MM.1S (cell line): ENCODE data around the gene KRT34.

Experiments
- DNase-seq: peaks from one replicate; pipeline ENCODE4 v3.0.0-alpha.2; 2015
- H2AFZ ChIP-seq: fragments of 300-600 bp; sonication (generic); 2 replicates; pipeline ENCODE4 v1.6.0; 2016; ENCODE audit warnings: antibody characterized with exemption, low read length
- H3F3A ChIP-seq: fragments of 300-600 bp; sonication (generic); 2 replicates; pipeline ENCODE4 v1.6.1; 2016; ENCODE audit warnings: mild to moderate bottlenecking, antibody characterized with exemption, low read length, moderate library complexity, mixed read lengths; ENCODE audit not compliant: insufficient read depth
- H3K27ac ChIP-seq: fragments of 300-600 bp; sonication (generic); 2 replicates; pipeline ENCODE4 v1.5.1; 2016; ENCODE audit warnings: mild to moderate bottlenecking, low read length
- H3K27me3 ChIP-seq: fragments of 300-600 bp; sonication (generic); replicated peaks from 2 replicates; pipeline ENCODE4 v1.6.0; 2016; ENCODE audit warnings: low read length; ENCODE audit not compliant: insufficient read depth
- H3K36me3 ChIP-seq: fragments of 300-600 bp; sonication (generic); replicated peaks from 2 replicates; pipeline ENCODE4 v1.6.1; 2016; ENCODE audit warnings: mild to moderate bottlenecking, low read length, mixed read lengths; ENCODE audit not compliant: insufficient read depth
- H3K4me1 ChIP-seq: fragments of 300-600 bp; sonication (generic); 2 replicates; pipeline ENCODE4 v1.6.1; 2016; ENCODE audit warnings: low read length, mixed read lengths
- H3K4me2 ChIP-seq: fragments of 300-600 bp; sonication (generic); 2 replicates; pipeline ENCODE4 v1.6.0; 2016; ENCODE audit warnings: low read depth, low read length
- H3K4me3 ChIP-seq: fragments of 300-600 bp; sonication (generic); 2 replicates; pipeline ENCODE4 v1.5.1; 2016; ENCODE audit warnings: low read length, mixed read lengths
- H3K79me2 ChIP-seq: fragments of 300-600 bp; sonication (generic); 2 replicates; pipeline ENCODE4 v1.6.1; 2016; ENCODE audit warnings: mixed run types, low read length, mixed read lengths
- H3K9ac ChIP-seq: fragments of 300-600 bp; sonication (generic); 2 replicates; pipeline ENCODE4 v1.6.1; 2016; ENCODE audit warnings: low read length, mixed read lengths
- H3K9me2 ChIP-seq: fragments of 300-600 bp; sonication (generic); replicated peaks from 2 replicates; pipeline ENCODE4 v1.6.1; 2016; ENCODE audit warnings: mild to moderate bottlenecking, low read length, mixed read lengths; ENCODE audit not compliant: insufficient read depth
- H3K9me3 ChIP-seq: fragments of 300-600 bp; sonication (generic); replicated peaks from 2 replicates; pipeline ENCODE4 v1.6.1; 2016; ENCODE audit warnings: mild to moderate bottlenecking, low read length, mixed read lengths; ENCODE audit not compliant: insufficient read depth
- H4K20me1 ChIP-seq: fragments of 300-600 bp; sonication (generic); 2 replicates; pipeline ENCODE4 v1.6.1; 2016; ENCODE audit warnings: mild to moderate bottlenecking, low read length, moderate library complexity, mixed read lengths; ENCODE audit not compliant: insufficient read depth
- CTCF ChIP-seq: fragments of 300-600 bp; sonication (generic); IDR thresholded peaks from 2 replicates; pipeline ENCODE4 v1.5.1; 2016; ENCODE audit warnings: antibody characterized with exemption, low read length, mixed read lengths
- EZH2 ChIP-seq: fragments of 300-600 bp; sonication (generic); optimal IDR thresholded peaks from 2 replicates; pipeline ENCODE3; 2017; ENCODE audit warnings: low read depth, mild to moderate bottlenecking, antibody characterized with exemption, low read length, mixed read lengths
- EZH2phosphoT487 ChIP-seq: fragments of 300-600 bp; sonication (generic); IDR thresholded peaks from 2 replicates; pipeline ENCODE4 v1.6.1; 2018; ENCODE audit warnings: antibody characterized with exemption, low read length

Gene KRT34

GRCh38 chr17:41407226-41407625, 25.1 kb upstream of the KRT34 start:
- Histone ChIP-seq H3K36me3 (no peaks in the 10 kb centered on the region), H3K4me3 (no peak overlapping the region), H2AFZ (no peak overlapping the region), H3F3A (no peaks in the 10 kb centered on the region), H3K9ac (no peak overlapping the region), H3K27ac (no peak overlapping the region), H3K9me3 (no peaks in the 10 kb centered on the region), H3K9me2 (no peaks in the 10 kb centered on the region), H3K79me2 (no peaks in the 10 kb centered on the region), H3K27me3 (no peaks in the 10 kb centered on the region), H3K4me2 (no peak overlapping the region), H4K20me1 (no peaks in the 10 kb centered on the region), H3K4me1 (no peaks in the 10 kb centered on the region)
- TF ChIP-seq CTCF (no peak), EZH2phosphoT487 (no peak), EZH2 (no peak)
- DNase-seq, result no peak

- Histone ChIP-seq H4K20me1 (no peaks in the 10 kb centered on the region), H3K4me1 (no peaks in the 10 kb centered on the region), H3K79me2 (no peaks in the 10 kb centered on the region), H3F3A (no peaks in the 10 kb centered on the region), H3K27ac (no peak overlapping the region), H3K27me3 (no peaks in the 10 kb centered on the region), H3K9me2 (no peaks in the 10 kb centered on the region), H3K9me3 (no peaks in the 10 kb centered on the region), H2AFZ (no peak overlapping the region), H3K9ac (no peak overlapping the region), H3K4me3 (no peak overlapping the region), H3K36me3 (no peaks in the 10 kb centered on the region), H3K4me2 (no peak overlapping the region)
- no peak for DNase-seq
- no peak for TF ChIP-seq EZH2phosphoT487
- no peak for TF ChIP-seq EZH2
- no peak for TF ChIP-seq CTCF
These were observed 24.1 kb upstream of the KRT34 start for GRCh38 chr17:41406205-41406604.

GRCh38 chr17:41404024-41404671, 22.0 kb upstream of the KRT34 start:
- H3K9me3 ChIP-seq, result no peaks in the 10 kb centered on the region
- no peaks in the 10 kb centered on the region for H3K27me3 ChIP-seq
- H3K27ac ChIP-seq, result no peak overlapping the region
- DNase-seq, result no peak
- no peaks in the 10 kb centered on the region for H4K20me1 ChIP-seq
- no peak overlapping the region for H3K4me2 ChIP-seq
- H3K79me2 ChIP-seq, result no peaks in the 10 kb centered on the region
- TF ChIP-seq CTCF, result no peak
- TF ChIP-seq EZH2phosphoT487, result no peak
- TF ChIP-seq EZH2, result no peak
- H3K4me3 ChIP-seq, result no peak overlapping the region
- H3K36me3 ChIP-seq, result no peaks in the 10 kb centered on the region
- no peak overlapping the region for H3K9ac ChIP-seq
- H3K4me1 ChIP-seq, result no peaks in the 10 kb centered on the region
- H3K9me2 ChIP-seq, result no peaks in the 10 kb centered on the region
- no peaks in the 10 kb centered on the region for H3F3A ChIP-seq
- H2AFZ ChIP-seq, result no peak overlapping the region
